HepG2 (cell line): ENCODE measurements around the gene STC2. TPM values are rescaled to one million over a fixed set of nuclear protein-coding genes. Genes with fewer than 3 reads are reported as not detected.

Experiments used
- FOXM1 ChIP-seq: sonication (generic); formaldehyde crosslinking; IDR thresholded peaks from 2 replicates; pipeline ENCODE4 v1.5.0; 2020; ENCODE audit warnings: missing genetic modification reagents
- GABPA ChIP-seq, 2 experiments: IDR thresholded peaks; 2 replicates each; pipeline ENCODE4 v1.6.1; 2011 to 2016; ENCODE audit warnings: low read depth in 2 of 2, low read length in 1 of 2, missing biosample characterization in 1 of 2, missing genetic modification characterization in 1 of 2
- KDM2A ChIP-seq: sonication (generic); formaldehyde crosslinking; IDR thresholded peaks from 2 replicates; pipeline ENCODE4 v1.4.0; 2020; ENCODE audit warnings: low read depth, missing genetic modification reagents, borderline replicate concordance
- KDM3A ChIP-seq: IDR thresholded peaks from 2 replicates; pipeline ENCODE4 v1.6.1; 2018; ENCODE audit warnings: low read depth, missing compliant biosample characterization
- KLF9 ChIP-seq: IDR thresholded peaks from 2 replicates; pipeline ENCODE4 v1.6.1; 2016; ENCODE audit warnings: low read depth
- NAIF1 ChIP-seq: sonication (generic); formaldehyde crosslinking; IDR thresholded peaks from 2 replicates; pipeline ENCODE4 v1.5.0; 2020; ENCODE audit warnings: mild to moderate bottlenecking, missing genetic modification reagents, borderline replicate concordance
- NR2F2 ChIP-seq: IDR thresholded peaks from 2 replicates; pipeline ENCODE4 v1.6.1; 2012; ENCODE audit warnings: low read depth, inconsistent platforms, borderline replicate concordance
- ONECUT2 ChIP-seq: sonication (generic); formaldehyde crosslinking; IDR thresholded peaks from 2 replicates; pipeline ENCODE4 v1.4.0; 2020; ENCODE audit warnings: missing genetic modification reagents
- PCBP1 ChIP-seq: fragments of 200-400 bp; formaldehyde crosslinking; IDR thresholded peaks from 2 replicates; pipeline ENCODE4 v1.6.1; 2017; ENCODE audit warnings: mild to moderate bottlenecking, low read depth, low read length, borderline replicate concordance
- RXRA ChIP-seq: sonication (generic); formaldehyde crosslinking; IDR thresholded peaks from 2 replicates; pipeline ENCODE4 v1.5.1; 2020; ENCODE audit warnings: missing genetic modification reagents
- ZBTB21 ChIP-seq: sonication (generic); formaldehyde crosslinking; IDR thresholded peaks from 2 replicates; pipeline ENCODE4 v1.4.0; 2020; ENCODE audit warnings: missing genetic modification reagents
- ZNF124 ChIP-seq: sonication (generic); formaldehyde crosslinking; IDR thresholded peaks from 2 replicates; pipeline ENCODE4 v1.4.0; 2020; ENCODE audit warnings: missing genetic modification reagents
- ZNF354B ChIP-seq: sonication (generic); formaldehyde crosslinking; IDR thresholded peaks from 2 replicates; pipeline ENCODE4 v1.8.0; 2022; ENCODE audit warnings: mild to moderate bottlenecking, missing genetic modification reagents
- ZNF782 ChIP-seq: sonication (generic); formaldehyde crosslinking; IDR thresholded peaks from 2 replicates; pipeline ENCODE4 v1.4.0; 2020; ENCODE audit warnings: missing genetic modification reagents, mild to moderate bottlenecking, borderline replicate concordance
- polyA plus RNA-seq, 8 experiments: library from polyadenylated mRNA; depleted of rRNA in 3 of 8; stranded (reverse) in 7 of 8; unstranded in 1 of 8; fragments of >200 nt; fragmentation: Illumina TruSeq in 4 of 8; extraction: Trizol in 4 of 8; gene quantifications; 2 replicates each; pipeline versions ENCODE4 v1.2.1 to v1.2.3, GENCODE V29; 2011 to 2016; ENCODE audit warnings: low read depth in 4 of 8, missing spikeins in 1 of 8, mixed read lengths in 1 of 8; ENCODE audit not compliant: insufficient read depth in 1 of 8
- total RNA-seq, 5 experiments: library from RNA; depleted of rRNA; stranded (reverse); fragments of >200 nt; fragmentation: Illumina TruSeq; extraction: Trizol; gene quantifications; 2 replicates each; pipeline ENCODE4 v1.2.3, GENCODE V29; 2016; ENCODE audit warnings: low read depth in 1 of 5
- TF ChIP-seq, protein P1 (sequence below): IDR thresholded peaks from 2 replicates; pipeline ENCODE4 v1.6.1; 2018; ENCODE audit warnings: missing genetic modification reagents, mild to moderate bottlenecking, missing compliant biosample characterization
- TF ChIP-seq, protein P2 (sequence below): sonication (generic); formaldehyde crosslinking; IDR thresholded peaks from 2 replicates; pipeline ENCODE4 v1.4.0; 2020; ENCODE audit warnings: mild to moderate bottlenecking, missing genetic modification reagents
- TF ChIP-seq, protein P3 (sequence below), 2 experiments: sonication (generic) in 1 of 2; formaldehyde crosslinking in 1 of 2; IDR thresholded peaks; 2 replicates each; pipeline versions ENCODE4 v1.4.0 to v1.6.1; 2016 to 2020; ENCODE audit warnings: borderline replicate concordance in 1 of 2, low read depth in 1 of 2, mild to moderate bottlenecking in 1 of 2, missing genetic modification reagents in 1 of 2
- TF ChIP-seq, protein P4 (sequence below): IDR thresholded peaks from 2 replicates; pipeline ENCODE4 v1.6.1; 2018; ENCODE audit warnings: missing genetic modification reagents
- TF ChIP-seq, protein P5 (sequence below): sonication (generic); IDR thresholded peaks from 2 replicates; pipeline ENCODE4 v1.6.1; 2016; ENCODE audit warnings: low read depth, borderline replicate concordance

The STC2 gene
- total and polyA plus RNA-seq, 2 of the 13 experiments (the other 11 are each of a cell fraction or from before 2014, with no cell fraction given): 27.1 to 69.2 TPM

DNA sequence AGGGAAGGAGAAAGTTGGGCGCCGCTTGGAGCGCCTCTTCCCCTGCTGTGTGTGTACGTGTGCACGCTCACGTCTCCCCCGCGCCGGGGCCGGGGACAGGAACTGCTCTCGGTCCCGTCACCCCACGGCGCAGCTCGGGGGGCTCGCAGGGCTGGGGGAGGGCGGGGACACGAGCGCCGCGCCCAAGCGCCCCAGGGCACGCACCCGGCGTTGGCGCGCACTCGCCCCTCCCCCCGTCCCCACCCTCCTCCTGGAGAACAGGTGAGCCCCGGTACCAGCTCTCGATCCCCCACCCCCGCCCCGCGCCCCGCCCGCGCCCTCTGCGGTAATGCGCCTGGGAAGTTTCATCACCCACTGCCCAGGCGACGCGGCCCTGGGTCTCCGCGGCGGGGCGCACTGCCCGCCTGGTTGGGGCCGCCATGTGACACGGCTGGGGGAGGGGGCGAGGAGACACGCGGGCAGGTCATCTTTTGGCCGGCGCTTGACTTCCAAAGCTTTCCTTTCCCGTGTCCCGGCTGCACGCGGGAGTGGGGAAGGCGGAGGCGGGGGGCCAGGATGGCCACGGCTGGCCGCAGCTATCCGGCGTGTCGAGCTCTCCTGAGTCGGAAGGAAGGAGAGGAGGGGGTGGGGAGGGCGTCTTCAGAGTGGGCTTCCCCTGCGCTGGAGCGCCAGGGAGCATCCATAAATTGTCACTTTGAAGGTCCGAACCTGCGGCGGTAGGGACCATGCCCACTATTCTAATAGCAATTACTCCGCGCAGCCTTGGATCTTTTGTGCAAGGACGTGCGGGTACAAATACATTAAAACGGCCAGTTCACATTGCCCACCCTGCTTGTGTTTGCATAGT lies 1.5 kb upstream of the STC2 start (continued):
- TF ChIP-seq PCBP1: no peak
- 0 out of 2 replicates have a peak, but pooled peaks have one; percentile 16 for TF ChIP-seq KDM3A (CRISPR knock-in tag)
- no peak for TF ChIP-seq KLF9
- TF ChIP-seq ZNF782 (CRISPR knock-in tag): no peak
- no peak for TF ChIP-seq ONECUT2 (CRISPR knock-in tag)
- TF ChIP-seq, protein P1, sequence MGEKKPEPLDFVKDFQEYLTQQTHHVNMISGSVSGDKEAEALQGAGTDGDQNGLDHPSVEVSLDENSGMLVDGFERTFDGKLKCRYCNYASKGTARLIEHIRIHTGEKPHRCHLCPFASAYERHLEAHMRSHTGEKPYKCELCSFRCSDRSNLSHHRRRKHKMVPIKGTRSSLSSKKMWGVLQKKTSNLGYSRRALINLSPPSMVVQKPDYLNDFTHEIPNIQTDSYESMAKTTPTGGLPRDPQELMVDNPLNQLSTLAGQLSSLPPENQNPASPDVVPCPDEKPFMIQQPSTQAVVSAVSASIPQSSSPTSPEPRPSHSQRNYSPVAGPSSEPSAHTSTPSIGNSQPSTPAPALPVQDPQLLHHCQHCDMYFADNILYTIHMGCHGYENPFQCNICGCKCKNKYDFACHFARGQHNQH (CRISPR knock-in tag): no peak; the same call in 1 of the 2 replicates
- no peak for TF ChIP-seq NAIF1 (CRISPR knock-in tag)
- peak; percentile 80 for TF ChIP-seq RXRA (CRISPR knock-in tag)
- TF ChIP-seq ZNF124 (CRISPR knock-in tag): no peak
- TF ChIP-seq, protein P2, sequence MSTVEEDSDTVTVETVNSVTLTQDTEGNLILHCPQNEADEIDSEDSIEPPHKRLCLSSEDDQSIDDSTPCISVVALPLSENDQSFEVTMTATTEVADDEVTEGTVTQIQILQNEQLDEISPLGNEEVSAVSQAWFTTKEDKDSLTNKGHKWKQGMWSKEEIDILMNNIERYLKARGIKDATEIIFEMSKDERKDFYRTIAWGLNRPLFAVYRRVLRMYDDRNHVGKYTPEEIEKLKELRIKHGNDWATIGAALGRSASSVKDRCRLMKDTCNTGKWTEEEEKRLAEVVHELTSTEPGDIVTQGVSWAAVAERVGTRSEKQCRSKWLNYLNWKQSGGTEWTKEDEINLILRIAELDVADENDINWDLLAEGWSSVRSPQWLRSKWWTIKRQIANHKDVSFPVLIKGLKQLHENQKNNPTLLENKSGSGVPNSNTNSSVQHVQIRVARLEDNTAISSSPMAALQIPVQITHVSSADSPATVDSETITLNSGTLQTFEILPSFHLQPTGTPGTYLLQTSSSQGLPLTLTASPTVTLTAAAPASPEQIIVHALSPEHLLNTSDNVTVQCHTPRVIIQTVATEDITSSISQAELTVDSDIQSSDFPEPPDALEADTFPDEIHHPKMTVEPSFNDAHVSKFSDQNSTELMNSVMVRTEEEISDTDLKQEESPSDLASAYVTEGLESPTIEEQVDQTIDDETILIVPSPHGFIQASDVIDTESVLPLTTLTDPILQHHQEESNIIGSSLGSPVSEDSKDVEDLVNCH (CRISPR knock-in tag): no peak
- TF ChIP-seq KDM2A (CRISPR knock-in tag): peak; percentile 65
- TF ChIP-seq, protein P3, sequence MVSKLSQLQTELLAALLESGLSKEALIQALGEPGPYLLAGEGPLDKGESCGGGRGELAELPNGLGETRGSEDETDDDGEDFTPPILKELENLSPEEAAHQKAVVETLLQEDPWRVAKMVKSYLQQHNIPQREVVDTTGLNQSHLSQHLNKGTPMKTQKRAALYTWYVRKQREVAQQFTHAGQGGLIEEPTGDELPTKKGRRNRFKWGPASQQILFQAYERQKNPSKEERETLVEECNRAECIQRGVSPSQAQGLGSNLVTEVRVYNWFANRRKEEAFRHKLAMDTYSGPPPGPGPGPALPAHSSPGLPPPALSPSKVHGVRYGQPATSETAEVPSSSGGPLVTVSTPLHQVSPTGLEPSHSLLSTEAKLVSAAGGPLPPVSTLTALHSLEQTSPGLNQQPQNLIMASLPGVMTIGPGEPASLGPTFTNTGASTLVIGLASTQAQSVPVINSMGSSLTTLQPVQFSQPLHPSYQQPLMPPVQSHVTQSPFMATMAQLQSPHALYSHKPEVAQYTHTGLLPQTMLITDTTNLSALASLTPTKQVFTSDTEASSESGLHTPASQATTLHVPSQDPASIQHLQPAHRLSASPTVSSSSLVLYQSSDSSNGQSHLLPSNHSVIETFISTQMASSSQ (IDR thresholded peaks at IDR 0.05; ENCODE audit: low read depth): no peak
- TF ChIP-seq, protein P3 (CRISPR knock-in tag; IDR thresholded peaks at IDR 0.05; ENCODE audit: borderline replicate concordance): peak; percentile 37; the same call in 1 of the 2 replicates
- TF ChIP-seq, protein P4, sequence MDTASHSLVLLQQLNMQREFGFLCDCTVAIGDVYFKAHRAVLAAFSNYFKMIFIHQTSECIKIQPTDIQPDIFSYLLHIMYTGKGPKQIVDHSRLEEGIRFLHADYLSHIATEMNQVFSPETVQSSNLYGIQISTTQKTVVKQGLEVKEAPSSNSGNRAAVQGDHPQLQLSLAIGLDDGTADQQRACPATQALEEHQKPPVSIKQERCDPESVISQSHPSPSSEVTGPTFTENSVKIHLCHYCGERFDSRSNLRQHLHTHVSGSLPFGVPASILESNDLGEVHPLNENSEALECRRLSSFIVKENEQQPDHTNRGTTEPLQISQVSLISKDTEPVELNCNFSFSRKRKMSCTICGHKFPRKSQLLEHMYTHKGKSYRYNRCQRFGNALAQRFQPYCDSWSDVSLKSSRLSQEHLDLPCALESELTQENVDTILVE (CRISPR knock-in tag): peak; percentile 82; the same call in 1 of the 2 replicates
- TF ChIP-seq NR2F2: 0 out of 2 replicates have a peak, but pooled peaks have one; percentile 19
- TF ChIP-seq, protein P5, sequence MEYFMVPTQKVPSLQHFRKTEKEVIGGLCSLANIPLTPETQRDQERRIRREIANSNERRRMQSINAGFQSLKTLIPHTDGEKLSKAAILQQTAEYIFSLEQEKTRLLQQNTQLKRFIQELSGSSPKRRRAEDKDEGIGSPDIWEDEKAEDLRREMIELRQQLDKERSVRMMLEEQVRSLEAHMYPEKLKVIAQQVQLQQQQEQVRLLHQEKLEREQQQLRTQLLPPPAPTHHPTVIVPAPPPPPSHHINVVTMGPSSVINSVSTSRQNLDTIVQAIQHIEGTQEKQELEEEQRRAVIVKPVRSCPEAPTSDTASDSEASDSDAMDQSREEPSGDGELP: peak; percentile 59; the same call in 1 of the 2 replicates
- no peak for TF ChIP-seq FOXM1 (CRISPR knock-in tag)
- no peak for TF ChIP-seq GABPA (IDR thresholded peaks at IDR 0.05; ENCODE audit: low read depth, low read length)
- peak; percentile 30; the same call in 1 of the 2 replicates for TF ChIP-seq GABPA (CRISPR knock-in tag; IDR thresholded peaks at IDR 0.05; ENCODE audit: low read depth)
- no peak for TF ChIP-seq ZBTB21 (CRISPR knock-in tag)
- no peak for TF ChIP-seq ZNF354B (CRISPR knock-in tag)
